GM21529 (cell line): ENCODE measurements around the gene KLHL13.
A peak's percentile ranks its signal among the peaks of the same experiment; 100 is the strongest.
"Not testable (repeated sequence)": the region's sequence is repeated elsewhere in the genome, so short reads cannot be mapped to it uniquely, and the experiment has no call there.

Experiments
- ATAC-seq: cut with Tn5 transposase; IDR thresholded peaks from one replicate; pipeline ENCODE4 v1.9.1; 2021; ENCODE audit not compliant: unreplicated experiment

KLHL13 gene

GRCh38 chrX:117995378-117995777, 121.2 kb downstream of the KLHL13 start:
- no peak for ATAC-seq

- ATAC-seq: no peak
These were observed 124.4 kb downstream of the KLHL13 start for GRCh38 chrX:117992192-117992723.

- ATAC-seq: no peak
These were observed 126.2 kb downstream of the KLHL13 start for GRCh38 chrX:117990438-117990837.

GRCh38 chrX:117989512-117989911, 127.1 kb downstream of the KLHL13 start:
- ATAC-seq: no peak

- ATAC-seq: no peak
These were observed 129.2 kb downstream of the KLHL13 start for GRCh38 chrX:117987373-117987772.

- peak; percentile 61 for ATAC-seq
These were observed 131.4 kb downstream of the KLHL13 start for GRCh38 chrX:117985241-117985640.

GRCh38 chrX:117982694-117983392, 133.8 kb downstream of the KLHL13 start:
- ATAC-seq: no peak

- ATAC-seq: no peak
These were observed 138.2 kb downstream of the KLHL13 start for GRCh38 chrX:117978402-117978801.

GRCh38 chrX:117977526-117977925, 139.1 kb downstream of the KLHL13 start:
- no peak for ATAC-seq

- ATAC-seq: no peak
These were observed 143.4 kb downstream of the KLHL13 start for GRCh38 chrX:117973110-117973807.

GRCh38 chrX:117972711-117973109, 143.9 kb downstream of the KLHL13 start:
- no peak for ATAC-seq

- ATAC-seq: no peak
These were observed 146.8 kb downstream of the KLHL13 start for GRCh38 chrX:117969782-117970181.

- ATAC-seq: no peak
These were observed 147.3 kb downstream of the KLHL13 start for GRCh38 chrX:117969328-117969727.

- no peak for ATAC-seq
These were observed 157.6 kb downstream of the KLHL13 start for GRCh38 chrX:117959045-117959444.

GRCh38 chrX:117957128-117957527, 159.5 kb downstream of the KLHL13 start:
- ATAC-seq: no peak

- ATAC-seq: not testable (repeated sequence)
These were observed 177.3 kb downstream of the KLHL13 start for GRCh38 chrX:117939296-117939695.

GRCh38 chrX:117936118-117936517, 180.5 kb downstream of the KLHL13 start:
- no peak for ATAC-seq

- not testable (repeated sequence) for ATAC-seq
These were observed 186.5 kb downstream of the KLHL13 start for GRCh38 chrX:117930116-117930515.

- ATAC-seq: no peak
These were observed 196.9 kb downstream of the KLHL13 start for GRCh38 chrX:117919755-117920154.

GRCh38 chrX:117910216-117910615, 206.4 kb downstream of the KLHL13 start:
- no peak for ATAC-seq

- ATAC-seq: no peak
These were observed 218.4 kb downstream of the KLHL13 start for GRCh38 chrX:117898226-117898625.

- no peak for ATAC-seq
These were observed 221.2 kb downstream of the KLHL13 start for GRCh38 chrX:117895418-117895817.
